NCI-H1048 (cell line): ENCODE results near the gene CHMP3.
"Not testable (repeated sequence)": the region's sequence is repeated elsewhere in the genome, so short reads cannot be mapped to it uniquely, and the experiment has no call there.

Source experiments
- DNase-seq: peaks from one replicate; lab custom pipeline; 2025; lab: John Stamatoyannopoulos, UW

The CHMP3 gene

DNA sequence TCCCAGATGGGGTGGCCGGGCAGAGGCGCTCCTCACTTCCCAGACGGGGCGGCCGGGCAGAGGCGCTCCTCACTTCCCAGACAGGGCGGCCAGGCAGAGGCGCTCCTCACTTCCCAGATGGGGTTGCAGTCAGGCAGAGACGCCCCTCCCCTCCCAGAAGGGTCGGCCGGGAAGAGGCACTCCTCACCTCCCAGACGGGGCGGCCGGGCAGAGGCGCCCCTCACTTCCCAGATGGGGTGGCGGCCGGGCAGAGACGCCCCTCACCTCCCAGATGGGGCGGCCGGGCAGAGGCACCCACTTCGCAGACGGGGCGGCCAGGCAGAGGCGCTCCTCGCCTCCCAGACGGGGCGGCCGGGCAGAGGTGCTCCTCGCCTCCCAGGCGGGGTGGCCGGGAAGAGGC lies 13.8 kb downstream of the CHMP3 start:
- DNase-seq: not testable (repeated sequence)

DNA sequence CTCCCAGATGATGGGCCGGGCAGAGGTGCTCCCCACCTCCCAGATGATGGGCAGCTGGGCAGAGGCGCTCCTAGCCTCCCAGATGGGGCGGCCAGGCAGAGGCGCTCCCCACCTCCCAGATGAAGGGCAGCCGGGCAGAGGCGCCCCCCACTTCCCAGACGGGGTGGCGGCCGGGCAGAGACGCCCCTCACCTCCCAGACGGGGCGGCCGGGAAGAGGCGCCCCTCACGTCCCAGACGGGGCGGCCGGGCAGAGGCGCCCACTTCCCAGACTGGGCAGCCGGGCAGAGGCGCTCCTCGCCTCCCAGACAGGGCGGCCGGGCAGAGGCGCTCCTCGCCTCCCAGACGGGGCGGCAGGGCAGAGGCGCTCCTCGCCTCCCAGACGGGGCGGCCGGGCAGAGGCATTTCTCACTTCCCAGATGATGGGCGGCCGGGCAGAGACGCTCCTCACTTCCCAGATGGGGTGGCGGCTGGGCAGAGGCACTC lies 14.3 kb downstream of the CHMP3 start:
- DNase-seq: not testable (repeated sequence)

DNA sequence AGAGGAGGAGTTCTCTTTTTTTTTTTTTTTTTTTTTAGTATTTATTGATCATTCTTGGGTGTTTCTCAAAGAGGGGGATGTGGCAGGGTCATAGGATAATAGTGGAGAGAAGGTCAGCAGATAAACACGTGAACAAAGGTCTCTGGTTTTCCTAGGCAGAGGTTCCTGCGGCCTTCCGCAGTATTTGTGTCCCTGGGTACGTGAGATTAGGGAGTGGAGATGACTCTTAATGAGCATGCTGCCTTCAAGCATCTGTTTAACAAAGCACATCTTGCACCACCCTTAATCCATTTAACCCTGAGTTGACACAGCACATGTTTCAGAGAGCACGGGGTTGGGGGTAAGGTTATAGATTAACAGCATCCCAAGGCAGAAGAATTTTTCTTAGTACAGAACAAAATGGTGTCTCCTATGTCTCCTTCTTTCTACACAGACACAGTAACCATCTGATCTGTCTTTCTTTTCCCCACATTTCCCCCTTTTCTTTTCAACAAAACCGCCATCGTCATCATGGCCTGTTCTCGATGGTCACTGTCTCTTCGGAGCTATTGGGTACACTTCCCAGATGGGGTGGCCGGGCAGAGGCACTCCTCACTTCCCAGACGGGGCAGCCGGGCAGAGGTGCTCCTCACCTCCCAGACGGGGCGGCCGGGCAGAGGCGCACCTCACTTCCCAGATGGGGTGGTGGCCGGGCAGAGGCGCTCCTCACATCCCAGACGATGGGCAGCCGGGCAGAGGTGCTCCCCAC lies 14.9 kb downstream of the CHMP3 start:
- DNase-seq: not testable (repeated sequence)

DNA sequence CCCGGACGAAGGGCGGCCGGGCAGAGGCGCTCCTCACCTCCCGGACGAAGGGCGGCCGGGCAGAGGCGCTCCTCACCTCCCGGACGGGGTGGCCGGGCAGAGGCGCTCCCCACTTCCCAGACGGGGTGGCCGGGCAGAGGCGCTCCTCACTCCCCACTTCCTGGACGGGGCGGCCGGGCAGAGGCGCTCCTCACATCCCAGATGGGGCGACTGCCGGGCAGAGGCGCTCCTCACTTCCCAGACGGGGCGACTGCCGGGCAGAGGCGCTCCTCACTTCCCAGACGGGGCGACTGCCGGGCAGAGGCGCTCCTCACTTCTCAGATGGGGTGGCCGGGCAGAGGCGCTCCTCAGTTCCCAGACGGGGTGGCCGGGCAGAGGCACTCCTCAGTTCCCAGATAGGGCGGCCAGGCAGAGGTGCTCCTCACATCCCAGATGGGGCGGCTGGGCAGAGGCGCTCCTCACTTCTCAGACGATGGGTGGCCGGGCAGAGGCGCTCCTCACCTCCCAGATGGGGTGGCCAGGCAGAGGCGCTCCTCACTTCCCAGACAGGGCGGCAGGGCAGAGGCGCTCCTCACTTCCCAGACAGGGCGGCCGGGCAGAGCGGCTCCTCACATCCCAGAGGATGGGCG lies 17.8 kb downstream of the CHMP3 start:
- DNase-seq: not testable (repeated sequence)

DNA sequence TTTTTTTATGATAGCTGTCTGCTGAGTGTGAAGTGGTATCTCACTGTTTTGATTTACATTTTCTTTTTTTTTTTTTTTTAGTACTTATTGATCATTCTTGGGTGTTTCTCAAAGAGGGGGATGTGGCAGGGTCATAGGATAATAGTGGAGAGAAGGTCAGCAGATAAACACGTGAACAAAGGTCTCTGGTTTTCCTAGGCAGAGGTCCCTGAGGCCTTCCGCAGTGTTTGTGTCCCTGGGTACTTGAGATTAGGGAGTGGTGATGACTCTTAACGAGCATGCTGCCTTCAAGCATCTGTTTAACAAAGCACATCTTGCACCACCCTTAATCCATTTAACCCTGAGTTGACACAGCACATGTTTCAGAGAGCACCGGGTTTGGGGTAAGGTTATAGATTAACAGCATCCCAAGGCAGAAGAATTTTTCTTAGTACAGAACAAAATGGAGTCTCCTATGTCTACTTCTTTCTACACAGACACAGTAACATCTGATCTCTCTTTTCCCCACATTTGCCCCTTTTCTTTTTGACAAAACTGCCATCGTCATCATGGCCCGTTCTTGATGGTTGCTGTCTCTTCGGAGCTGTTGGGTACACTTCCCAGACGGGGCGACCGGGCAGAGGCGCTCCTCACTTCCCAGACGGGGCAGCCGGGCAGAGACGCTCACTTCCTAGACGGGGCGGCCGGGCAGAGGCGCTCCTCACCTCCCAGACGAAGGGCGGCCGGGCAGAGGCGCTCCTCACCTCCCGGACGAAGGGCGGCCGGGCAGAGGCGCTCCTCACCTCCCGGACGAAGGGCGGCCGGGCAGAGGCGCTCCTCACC lies 18.8 kb downstream of the CHMP3 start:
- not testable (repeated sequence) for DNase-seq

DNA sequence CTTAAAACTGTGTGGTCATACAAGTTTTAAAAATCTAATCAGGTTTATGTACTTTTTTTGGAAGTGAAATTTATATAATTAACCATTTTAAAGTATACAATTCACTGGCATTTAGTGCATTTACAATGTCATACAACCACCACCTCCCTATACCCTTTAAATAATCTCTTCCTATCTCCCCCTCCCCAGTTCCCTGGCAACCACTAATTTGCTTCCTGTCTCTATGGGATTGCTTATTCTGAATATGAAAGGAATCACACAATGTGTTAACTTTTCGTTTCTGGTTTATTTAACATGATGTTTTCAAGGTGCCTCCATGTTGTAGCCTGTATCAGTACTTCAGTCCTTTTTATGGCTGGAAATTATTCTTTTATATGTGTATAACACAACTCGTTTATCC lies 19.4 kb downstream of the CHMP3 start:
- no peak for DNase-seq

DNA sequence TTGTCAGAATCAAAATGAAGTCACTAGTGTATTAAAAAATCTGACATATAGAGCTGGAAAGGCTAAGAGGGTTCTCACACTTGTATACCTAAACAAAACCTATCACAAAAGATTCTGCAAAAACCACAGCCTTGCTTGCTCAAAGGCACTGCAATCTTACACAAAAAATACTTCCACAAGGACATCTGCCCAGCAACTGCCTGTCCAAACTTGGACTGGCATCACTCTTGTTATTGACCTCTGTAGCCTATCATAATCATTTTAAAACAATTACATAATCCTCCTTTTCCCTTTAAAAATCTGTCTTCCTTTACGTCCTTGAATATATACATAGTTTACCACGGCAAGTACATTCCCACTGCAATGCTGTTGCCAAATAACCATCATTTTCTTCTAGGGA lies 19.9 kb downstream of the CHMP3 start:
- DNase-seq: no peak

DNA sequence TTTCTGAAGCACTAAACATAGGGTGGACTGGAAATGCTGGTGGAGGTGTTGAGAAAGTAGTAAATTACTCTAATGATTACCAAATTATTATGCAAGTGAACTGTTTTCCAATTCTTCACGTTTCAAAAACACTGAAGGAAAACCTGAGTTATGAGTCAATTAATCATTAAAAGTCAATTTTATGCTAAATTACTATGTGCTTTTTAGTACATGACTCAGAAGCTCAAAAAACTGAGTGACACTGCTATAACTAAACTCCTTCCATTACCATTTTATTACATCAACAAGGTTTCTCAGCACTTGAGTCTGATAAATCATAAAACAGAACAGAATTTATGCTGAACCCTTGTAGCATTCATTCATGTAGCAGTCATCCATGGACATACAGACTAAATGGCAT lies 20.4 kb downstream of the CHMP3 start:
- DNase-seq: no peak

DNA sequence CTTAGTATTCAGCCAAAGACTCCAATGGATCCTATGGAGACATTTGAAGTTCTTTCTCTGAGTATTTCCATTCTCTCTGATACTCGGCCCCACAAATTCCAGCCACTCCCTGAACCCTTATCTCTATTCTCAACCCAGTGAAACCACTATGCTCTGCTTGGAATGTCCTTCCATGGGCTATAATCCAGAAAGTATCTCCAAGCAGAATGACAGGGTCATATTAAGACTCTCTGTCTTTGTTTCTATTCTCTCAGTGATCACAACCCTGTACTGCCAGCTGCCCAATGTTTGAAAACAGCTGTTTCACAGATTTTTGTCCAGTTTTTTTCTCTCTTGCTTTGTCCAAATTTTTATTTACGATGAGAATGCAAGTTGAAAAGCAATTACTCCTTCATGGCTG lies 21.9 kb downstream of the CHMP3 start:
- DNase-seq: no peak

DNA sequence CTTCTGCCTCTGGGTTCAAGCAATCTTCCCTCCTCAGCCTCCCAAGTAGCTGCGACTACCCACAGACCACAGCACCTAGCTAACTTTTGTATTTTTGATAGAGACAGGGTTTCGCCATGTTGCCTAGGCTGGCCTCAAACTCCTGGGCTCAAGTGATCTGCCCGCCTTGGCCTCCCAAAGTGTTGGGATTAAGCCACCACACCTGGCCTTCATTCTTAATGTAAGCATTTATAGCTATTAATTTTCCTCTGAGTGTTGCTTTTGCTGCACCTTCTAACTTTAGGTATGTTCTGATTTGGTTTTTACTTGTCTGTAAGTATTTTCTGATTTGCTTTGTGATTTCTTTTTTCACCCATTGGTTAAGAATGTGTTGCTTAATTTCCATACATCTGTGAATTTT lies 29.7 kb downstream of the CHMP3 start:
- no peak for DNase-seq

DNA sequence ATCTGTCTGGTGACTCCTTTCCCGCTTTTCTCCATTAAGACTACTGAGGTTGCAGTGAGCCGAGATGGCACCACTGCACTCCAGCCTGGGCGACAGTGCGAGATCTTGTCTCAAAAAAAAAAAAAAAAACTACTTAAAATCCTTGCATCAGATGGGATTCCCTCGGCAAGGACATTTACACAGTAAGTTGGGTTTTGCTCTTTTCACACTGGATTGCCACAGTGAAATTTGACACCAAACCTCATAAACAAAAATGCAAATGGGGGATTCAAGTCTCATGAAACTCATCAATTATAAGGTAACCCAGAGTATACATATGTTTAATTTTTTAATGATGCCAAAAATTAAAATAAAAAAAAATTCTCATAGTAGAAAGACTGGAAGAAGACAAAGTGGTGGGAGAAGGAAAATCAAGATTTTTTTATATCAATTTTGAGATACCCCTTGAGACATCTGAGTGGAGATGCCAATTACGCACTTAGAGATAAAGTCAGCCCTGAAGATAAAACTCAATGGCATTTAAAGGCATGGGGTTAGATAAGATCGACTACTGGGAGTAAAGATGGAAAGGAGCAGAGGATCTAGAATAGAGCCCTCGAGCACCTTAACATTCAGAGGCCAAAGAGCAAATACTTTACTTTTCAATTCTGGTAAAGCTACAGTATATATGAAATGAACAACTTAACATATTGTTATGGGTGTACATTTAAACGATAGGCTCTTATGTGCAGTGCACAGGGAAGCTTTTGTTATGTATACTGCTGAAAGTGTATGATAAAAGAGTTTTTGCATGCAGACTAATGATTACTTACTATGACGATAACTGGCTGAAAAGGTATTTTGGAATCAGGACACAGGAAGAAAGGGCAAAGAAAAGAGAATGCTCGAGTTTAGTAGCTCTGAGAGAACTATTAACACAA lies 37.6 kb downstream of the CHMP3 start:
- no peak for DNase-seq

DNA sequence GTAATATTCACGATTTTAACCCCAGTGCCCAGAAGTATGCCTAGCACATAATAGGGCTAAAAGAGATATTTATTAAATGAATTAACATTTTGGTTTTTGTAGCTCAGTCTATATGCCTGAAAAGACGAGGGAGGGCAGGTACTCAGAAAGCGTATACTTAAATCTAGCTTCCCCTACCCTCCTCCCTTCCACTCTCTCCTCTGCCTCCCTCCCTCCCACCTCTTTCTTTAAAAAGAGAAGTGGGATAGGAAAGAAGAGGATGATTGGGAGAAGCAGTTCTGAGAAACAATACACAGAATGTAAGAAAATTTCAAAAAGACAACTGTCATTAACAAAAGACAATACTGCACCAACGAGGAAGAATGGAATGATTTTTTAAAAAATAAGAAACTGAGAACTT lies 39.8 kb downstream of the CHMP3 start:
- DNase-seq: no peak

DNA sequence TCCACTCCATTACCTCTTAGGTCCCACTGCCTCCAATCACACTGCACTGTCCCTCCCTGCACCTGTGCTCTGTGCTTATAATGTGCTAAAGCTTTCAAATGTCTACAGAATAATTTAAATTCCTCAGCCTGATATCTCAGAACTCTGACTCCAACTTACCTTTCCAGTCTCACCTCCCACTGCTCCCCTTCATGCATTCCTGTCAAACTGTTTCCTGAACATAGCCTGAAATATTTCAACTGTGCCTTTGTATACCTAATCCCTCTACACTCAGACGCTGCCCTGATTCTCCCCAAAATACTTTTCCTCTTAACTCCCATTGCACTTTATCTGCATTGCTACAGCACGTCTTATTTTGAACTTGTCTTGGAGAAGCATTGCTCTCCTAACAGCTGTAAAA lies 40.5 kb downstream of the CHMP3 start:
- no peak for DNase-seq

DNA sequence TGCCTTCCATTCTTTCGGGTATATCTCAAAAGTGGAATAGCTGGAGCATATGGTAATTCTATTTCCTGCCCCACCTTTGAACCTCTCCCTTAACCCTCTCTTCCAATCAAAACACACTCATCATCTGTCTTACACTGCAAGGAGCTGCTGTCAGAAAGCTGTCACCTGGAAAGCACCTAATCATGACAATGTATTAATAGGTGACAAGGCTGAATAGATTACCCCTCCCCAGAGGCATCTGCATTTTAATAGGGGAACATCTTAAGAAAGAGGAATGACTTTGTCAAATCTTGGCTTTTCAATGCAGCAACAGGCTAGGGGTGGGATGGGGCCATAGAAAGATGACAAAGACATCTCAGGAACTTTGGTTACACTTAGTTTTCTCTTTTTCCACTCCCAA lies 41.3 kb downstream of the CHMP3 start:
- no peak for DNase-seq

DNA sequence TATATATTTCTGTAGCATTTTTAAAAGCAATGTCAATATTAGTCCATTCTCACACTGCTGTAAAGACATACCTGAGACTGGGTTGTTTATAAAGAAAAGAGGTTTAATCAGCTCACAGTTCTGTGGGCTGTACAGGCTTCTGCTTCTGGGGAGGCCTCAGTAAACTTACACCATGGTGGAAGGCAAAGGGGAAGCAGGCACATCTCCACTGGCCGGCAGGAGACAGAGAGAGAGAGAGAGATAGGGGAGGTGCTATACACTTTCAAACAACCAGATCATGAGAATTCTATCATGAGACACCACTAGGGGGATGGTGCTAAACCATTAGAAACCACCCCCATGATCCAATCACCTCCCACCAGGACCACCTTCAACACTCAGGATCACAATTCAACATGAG lies 43.1 kb downstream of the CHMP3 start:
- no peak for DNase-seq

DNA sequence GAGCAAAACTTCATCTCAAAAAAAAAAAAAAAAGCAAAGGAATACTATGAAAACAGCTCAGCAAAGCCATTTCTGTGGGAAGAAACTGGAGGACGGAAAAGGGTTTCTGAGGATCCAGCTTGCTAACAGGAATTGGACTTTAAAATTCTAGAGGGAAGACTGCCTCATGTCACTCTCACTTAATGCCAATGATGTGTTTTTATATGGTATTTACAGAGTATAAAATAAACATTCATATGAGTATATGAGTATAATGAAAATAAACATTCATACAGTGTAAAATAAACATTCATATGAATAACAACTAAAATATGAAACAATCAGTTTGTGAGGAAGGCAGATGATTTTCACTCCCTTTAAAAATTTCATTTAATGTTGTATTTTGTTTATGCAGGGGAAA lies 43.9 kb downstream of the CHMP3 start:
- no peak for DNase-seq

DNA sequence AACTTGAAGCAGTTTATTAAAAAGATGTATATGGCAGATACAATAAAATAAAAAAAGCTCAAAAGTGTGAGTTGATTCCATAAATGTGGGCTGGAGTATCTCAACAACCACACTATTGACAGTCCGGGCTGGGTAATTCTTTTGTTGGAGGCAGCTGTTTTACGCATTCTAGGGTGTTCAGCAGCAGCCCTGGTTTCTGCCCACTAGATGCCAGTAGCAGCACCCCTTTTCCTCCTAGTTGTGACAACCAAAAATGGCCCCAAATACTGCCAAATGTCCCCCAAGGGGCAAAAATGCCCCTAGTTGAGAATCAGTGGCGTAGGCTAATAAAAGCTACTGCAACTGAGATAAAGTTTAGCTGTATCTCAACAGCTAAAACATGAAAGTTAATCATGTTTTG lies 44.8 kb downstream of the CHMP3 start:
- DNase-seq: no peak

DNA sequence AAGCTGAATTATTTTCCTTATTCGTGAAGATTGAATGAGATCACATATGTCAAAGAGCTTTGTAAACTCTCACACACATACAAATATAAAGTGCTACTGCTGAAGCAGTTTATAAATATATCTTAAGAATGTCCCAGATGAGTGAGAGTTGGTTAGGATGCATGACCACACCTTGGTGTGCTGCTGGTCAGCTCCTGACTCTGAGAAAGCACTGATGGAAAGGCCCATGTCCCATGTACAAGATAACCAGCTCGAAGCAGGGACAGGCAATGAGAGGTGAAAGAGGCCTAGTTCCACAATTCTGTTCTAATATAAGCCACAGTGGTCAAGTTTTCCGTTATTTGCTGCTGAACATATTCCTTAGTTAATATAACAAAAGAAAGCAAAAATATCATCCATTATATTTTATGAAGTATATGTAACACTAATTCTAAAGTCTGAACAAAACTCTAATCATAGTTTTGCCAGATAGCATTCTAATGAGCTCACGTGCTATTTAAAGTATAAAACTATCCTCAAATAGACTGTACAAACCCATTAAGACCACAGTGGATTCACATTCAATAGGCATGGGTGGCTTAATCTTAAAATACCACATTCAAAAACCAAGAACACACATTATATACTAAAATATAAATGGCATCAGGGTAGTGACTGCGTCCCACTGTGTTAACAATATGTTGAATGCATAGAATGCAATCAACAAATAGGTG lies 49.1 kb downstream of the CHMP3 start:
- no peak for DNase-seq

DNA sequence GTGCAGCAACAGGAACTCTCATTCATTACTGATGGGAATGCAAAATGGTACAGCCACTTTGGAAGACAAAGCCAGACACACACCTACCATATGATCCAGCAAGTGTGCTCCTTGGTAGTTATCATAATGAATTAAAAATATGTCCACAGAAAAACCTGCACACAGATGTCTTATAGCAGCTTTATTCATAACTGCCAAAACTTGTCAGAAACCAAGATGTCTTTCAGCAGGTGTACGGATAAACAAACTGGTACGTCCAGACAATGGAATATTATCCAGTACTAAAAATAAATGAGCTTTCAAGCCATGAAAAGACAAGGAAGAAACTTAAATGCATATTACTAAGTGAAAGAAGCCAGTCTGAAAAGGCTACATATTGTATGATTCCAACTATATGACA lies 50.4 kb downstream of the CHMP3 start:
- no peak for DNase-seq

DNA sequence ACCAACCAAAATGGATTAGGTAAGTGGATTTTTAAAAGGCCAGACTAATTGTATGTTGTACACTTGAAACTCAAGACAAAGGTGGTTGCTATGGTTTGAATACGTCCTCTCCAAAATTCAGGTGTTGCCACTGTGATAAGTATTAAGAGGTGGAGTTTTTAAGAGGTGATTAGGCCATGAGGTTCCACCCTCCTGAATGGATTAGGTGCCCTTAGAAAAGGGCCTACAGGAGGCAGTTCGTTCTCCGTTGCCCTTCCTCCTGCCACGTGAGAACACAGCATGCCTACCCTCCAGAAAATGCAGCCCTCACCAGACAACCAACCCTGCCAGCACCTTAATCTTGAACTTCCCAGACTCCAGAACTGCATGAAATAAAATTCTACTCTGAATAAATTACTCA lies 51.2 kb downstream of the CHMP3 start:
- no peak for DNase-seq

DNA sequence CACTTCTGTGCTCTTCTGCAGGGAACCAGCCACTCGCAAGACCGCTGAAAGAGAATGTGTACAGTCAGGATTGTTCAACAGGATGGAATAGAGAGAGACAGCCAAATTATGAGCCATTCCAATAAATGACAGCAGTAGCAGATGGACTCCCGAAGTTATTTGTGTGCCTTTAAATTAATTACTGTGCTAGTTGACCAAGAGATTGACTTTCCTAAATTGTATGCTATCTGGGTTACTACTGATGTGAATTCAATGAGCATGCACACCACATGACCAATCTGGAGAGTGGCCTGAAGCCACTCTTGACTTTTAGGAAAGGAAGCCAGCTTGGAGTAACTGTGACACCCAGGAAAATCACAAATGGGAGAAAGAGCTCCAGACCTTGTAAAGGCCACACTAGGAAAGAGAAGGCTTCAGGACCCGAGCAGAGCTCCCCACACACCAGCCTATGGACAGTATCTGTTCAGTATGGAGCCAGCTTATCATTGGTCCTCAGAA lies 52.8 kb downstream of the CHMP3 start:
- no peak for DNase-seq
